Heart left ventricle (tissue), 16 donors: ENCODE data around the gene PPM1K. TPM values are rescaled to one million over a fixed set of nuclear protein-coding genes. Genes with fewer than 3 reads are reported as not detected.

Experiments
- ATAC-seq, 4 donors: fragments of 200-7000 bp; cut with Tn5 transposase; one replicate each; pipeline ENCODE4 v1.9.1; 2020 to 2022; ENCODE audit warnings: moderate library complexity in 4 of 4, mild to moderate bottlenecking in 3 of 4, moderate number of reproducible peaks in 1 of 4
- DNase-seq, 5 donors: peaks; one replicate each; pipeline ENCODE4 v3.0.0-alpha.2; 2020
- H3K27ac ChIP-seq, 12 donors: fragments of 200-600 bp; sonication (generic) in 4 of 12; one replicate each; pipeline versions ENCODE4 v1.5.0 to v1.8.0; 2016 to 2022; ENCODE audit warnings: mild to moderate bottlenecking in 2 of 12
- H3K27me3 ChIP-seq, 9 donors: fragments of 200-600 bp; sonication (generic) in 2 of 9; one replicate each; pipeline versions ENCODE4 v1.5.1 to v1.8.0; 2016 to 2022; ENCODE audit warnings: mild to moderate bottlenecking in 3 of 9
- H3K36me3 ChIP-seq, 9 donors: fragments of 200-600 bp; sonication (generic) in 2 of 9; one replicate each; pipeline versions ENCODE4 v1.5.0 to v1.8.0; 2018 to 2022; ENCODE audit warnings: mild to moderate bottlenecking in 2 of 9
- H3K4me1 ChIP-seq, 12 donors: fragments of 200-600 bp; sonication (generic) in 4 of 12; one replicate each; pipeline versions ENCODE4 v1.5.0 to v1.8.0; 2016 to 2022; ENCODE audit warnings: mild to moderate bottlenecking in 3 of 12
- H3K4me3 ChIP-seq, 12 donors: fragments of 200-600 bp; sonication (generic) in 4 of 12; one replicate each; pipeline versions ENCODE4 v1.5.0 to v1.8.0; 2017 to 2022; ENCODE audit warnings: mild to moderate bottlenecking in 9 of 12, moderate library complexity in 4 of 12
- H3K9me3 ChIP-seq, 12 donors: fragments of 200-600 bp; sonication (generic) in 4 of 12; one replicate each; pipeline versions ENCODE4 v1.5.0 to v1.8.0; 2016 to 2022; ENCODE audit warnings: mild to moderate bottlenecking in 1 of 12
- POLR2A ChIP-seq, 2 donors: fragments of 450-650 bp; IDR thresholded peaks; one replicate each; pipeline ENCODE4 v1.6.1; 2017; ENCODE audit warnings: antibody characterized with exemption in 2 of 2, mild to moderate bottlenecking in 2 of 2, moderate library complexity in 2 of 2
- WGBS, 4 donors: extraction: QIAGEN DNeasy Blood & Tissue Kit in 2 of 4; methylation state at CpG; one replicate each; pipeline versions ENCODE4 v1.1.5 to v1.1.7; 2013 to 2018; 5-methylcytosine and 5-hydroxymethylcytosine counted together
- intact Hi-C, 10 donors: fragments of 100-400 bp; cut with DNase I; formaldehyde crosslinking; loops; one replicate each; pipeline versions ENCODE4 v1.11.1 to v1.14.2; 2022
- polyA plus RNA-seq, 2 donors: library from polyadenylated mRNA; stranded (reverse); fragments of 200-250 nt; gene quantifications; one replicate each; pipeline ENCODE4 v1.2.3, GENCODE V29; 2013
- total RNA-seq, 9 donors: library from RNA; depleted of rRNA in 2 of 9; stranded (reverse); fragments of >200 nt in 2 of 9; fragmentation: NEBNext Ultra II Directional in 3 of 9; extraction: Animal tissue kit (Norgen Biotek cat#: 25700) in 3 of 9; gene quantifications; one replicate each; pipeline versions ENCODE4 v1.1.0 to v1.2.4, GENCODE V29; 2016 to 2023
- TF ChIP-seq, protein P1 (sequence below), 12 donors: fragments of 200-600 bp; sonication (generic) in 4 of 12; IDR thresholded peaks; one replicate each; pipeline versions ENCODE4 v1.5.0 to v1.8.0; 2018 to 2022; ENCODE audit warnings: antibody characterized with exemption in 12 of 12, mild to moderate bottlenecking in 5 of 12
- donor health status: ischemic (EF 13 %, LVEDD 7.1; RV severe dilation, severe dysfunction).
- donor health status: healthy with polysubstance abuse.
- donor health status: DM: no; HTN: yes; CAD: no.
- donor health status: DM: no; HTN: no; CAD: no.
- donor health status: ischemic (EF 25% LVEDD 6.9; RV normal size, moderate dysfunction).
- donor health status: ischemic (EF 25% LVEDD 5.7; RV mildly dilated, moderate dysfunction).
- donor health status: healthy.
- donor health status: DM: yes; HTN: yes; CAD: no.
- donor health status: ischemic (EF 35%, LVEDD 5.7; RV mildly dilated, moderate dysfunction).
- donor health status: nonischemic (EF 11% LVEDD 7.7; RV severe dilation, severe dysfunction).
- donor health status: DM: yes; HTN: yes; CAD: no.
- donor health status: PGD.
- donor health status: ischemic (EF 29% LVEDD 5.4; RV normal size, mild dysfunction).
- donor health status: nonischemic (EF 23%, LVEDD 6.1; RV moderate dilation, normal function).

The PPM1K gene
- total and polyA plus RNA-seq, 11 donors, result 72.8 to 332 (median 235) TPM

DNA sequence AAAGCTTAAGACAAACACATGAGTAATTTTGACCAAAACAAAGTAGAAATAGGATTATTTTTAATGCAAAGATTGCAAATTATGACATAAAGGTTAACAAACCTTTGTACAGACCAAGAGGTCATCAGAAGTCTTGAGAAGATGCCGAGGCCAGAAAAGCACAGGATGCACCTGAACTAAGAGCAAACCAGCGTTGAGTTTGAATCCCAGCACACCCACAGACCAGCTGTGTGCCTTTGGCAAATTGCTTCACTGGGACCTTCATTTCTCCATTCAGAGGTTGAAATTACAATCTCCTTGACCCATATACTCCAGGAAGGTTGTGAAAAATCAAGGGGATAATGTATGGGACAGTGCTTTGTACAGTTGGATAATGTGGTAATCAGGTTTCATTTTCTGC is 56.6 kb downstream of the PPM1K start:
- TF ChIP-seq, protein P1, sequence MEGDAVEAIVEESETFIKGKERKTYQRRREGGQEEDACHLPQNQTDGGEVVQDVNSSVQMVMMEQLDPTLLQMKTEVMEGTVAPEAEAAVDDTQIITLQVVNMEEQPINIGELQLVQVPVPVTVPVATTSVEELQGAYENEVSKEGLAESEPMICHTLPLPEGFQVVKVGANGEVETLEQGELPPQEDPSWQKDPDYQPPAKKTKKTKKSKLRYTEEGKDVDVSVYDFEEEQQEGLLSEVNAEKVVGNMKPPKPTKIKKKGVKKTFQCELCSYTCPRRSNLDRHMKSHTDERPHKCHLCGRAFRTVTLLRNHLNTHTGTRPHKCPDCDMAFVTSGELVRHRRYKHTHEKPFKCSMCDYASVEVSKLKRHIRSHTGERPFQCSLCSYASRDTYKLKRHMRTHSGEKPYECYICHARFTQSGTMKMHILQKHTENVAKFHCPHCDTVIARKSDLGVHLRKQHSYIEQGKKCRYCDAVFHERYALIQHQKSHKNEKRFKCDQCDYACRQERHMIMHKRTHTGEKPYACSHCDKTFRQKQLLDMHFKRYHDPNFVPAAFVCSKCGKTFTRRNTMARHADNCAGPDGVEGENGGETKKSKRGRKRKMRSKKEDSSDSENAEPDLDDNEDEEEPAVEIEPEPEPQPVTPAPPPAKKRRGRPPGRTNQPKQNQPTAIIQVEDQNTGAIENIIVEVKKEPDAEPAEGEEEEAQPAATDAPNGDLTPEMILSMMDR (IDR thresholded peaks at IDR 0.05), result no peak
- TF ChIP-seq POLR2A (IDR thresholded peaks at IDR 0.05), result no peak
- Histone ChIP-seq H3K4me1 (peaks cover 0 to 29% (median 8%) of the 10 kb centered on the region in 12 donors), H3K27ac (no peak overlapping the region), H3K27me3 (no peaks in the 10 kb centered on the region), H3K9me3 (no peaks in the 10 kb centered on the region), H3K4me3 (no peak overlapping the region), H3K36me3 (no peaks in the 10 kb centered on the region)
- WGBS, 4 donors, result 52 to 66% (median 60%) methylated on average over 2 of the region's 2 CpGs
- ATAC-seq, result no peak
- intact Hi-C loops, result loop anchor here in 5 of 10 donors (5.0 to 10.0 kb wide), 3 partner anchors 137 to 147 kb away; partner anchors contain the start of gene HERC6 (in 3 of the 5)
- no peak for DNase-seq

DNA sequence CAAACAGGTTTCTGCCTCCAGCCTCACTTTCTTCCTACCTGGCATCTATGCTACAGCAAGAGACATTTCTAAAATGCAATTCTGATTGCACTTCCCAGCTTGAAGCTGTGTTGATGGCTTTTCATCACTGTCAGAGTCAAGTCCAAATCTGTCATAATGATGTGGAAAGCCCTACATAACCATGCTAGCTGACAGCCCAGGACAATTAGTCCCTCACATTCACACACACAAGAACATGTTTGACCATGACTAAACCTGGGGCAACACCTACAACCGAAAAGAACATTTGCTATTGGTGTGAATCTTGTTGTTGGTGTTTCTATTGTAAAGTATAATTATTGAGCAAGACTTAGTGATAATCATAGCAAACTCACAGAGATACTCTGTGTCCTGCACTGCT is 58.2 kb downstream of the PPM1K start:
- peak in 3 of 4 donors; percentile 54 to 65 (median 62) for ATAC-seq
- no peak overlapping the region for H3K4me3 ChIP-seq
- 41 to 65% (median 56%) methylated on average over 1 of the region's 1 CpG for WGBS, 4 donors

GRCh38 chr4:88225232-88226105 is 58.9 kb downstream of the PPM1K start:
- no peaks in the 10 kb centered on the region for H3K27me3 ChIP-seq
- peak overlapping the region in 2 of 12 donors; percentile 26 to 35 for H3K27ac ChIP-seq
- peak in 3 of 4 donors; percentile 37 to 51 (median 50) for ATAC-seq
- DNase-seq, result no peak
- TF ChIP-seq POLR2A (IDR thresholded peaks at IDR 0.05), result no peak
- TF ChIP-seq, protein P1 (IDR thresholded peaks at IDR 0.05), result no peak
- WGBS, 4 donors, result 30 to 35% (median 34%) methylated on average over 3 of the region's 3 CpGs
- H3K36me3 ChIP-seq, result no peaks in the 10 kb centered on the region
- H3K4me1 ChIP-seq, result peaks cover 0 to 20% (median 5%) of the 10 kb centered on the region in 12 donors
- H3K4me3 ChIP-seq, result no peak overlapping the region
- H3K9me3 ChIP-seq, result no peaks in the 10 kb centered on the region
- intact Hi-C loops, result loop anchor here in 5 of 10 donors (5.0 to 10.0 kb wide), 3 partner anchors 139 to 149 kb away; partner anchors contain the start of gene HERC6 (in 3 of the 5)

More for the DNA sequence above, 58.2 kb downstream of the PPM1K start:
- no peak for DNase-seq
- no peak overlapping the region for H3K27ac ChIP-seq
- TF ChIP-seq, protein P1 (IDR thresholded peaks at IDR 0.05), result no peak
- TF ChIP-seq POLR2A (IDR thresholded peaks at IDR 0.05), result no peak
- H3K4me1 ChIP-seq, result peaks cover 0 to 27% (median 8%) of the 10 kb centered on the region in 12 donors
- no peaks in the 10 kb centered on the region for H3K27me3 ChIP-seq
- no peaks in the 10 kb centered on the region for H3K9me3 ChIP-seq
- H3K36me3 ChIP-seq, result no peaks in the 10 kb centered on the region
- intact Hi-C loops, result loop anchor here in 5 of 10 donors (5.0 to 10.0 kb wide), 3 partner anchors 139 to 149 kb away; partner anchors contain the start of gene HERC6 (in 3 of the 5)

GRCh38 chr4:88223516-88223915 is 60.8 kb downstream of the PPM1K start:
- DNase-seq (no peak), ATAC-seq (no peak)
- Histone ChIP-seq H3K9me3 (no peaks in the 10 kb centered on the region), H3K36me3 (no peaks in the 10 kb centered on the region), H3K4me3 (no peak overlapping the region), H3K27ac (no peak overlapping the region), H3K4me1 (peaks cover 0 to 19% (median 4%) of the 10 kb centered on the region in 12 donors), H3K27me3 (no peaks in the 10 kb centered on the region)
- 64 to 100% (median 95%) methylated on average over 1 of the region's 1 CpG for WGBS, 4 donors
- intact Hi-C loops, result loop anchor here in 7 of 10 donors (5.0 to 10.0 kb wide), 5 partner anchors 141 to 234 kb away; partner anchors contain the start of genes HERC6 (in 5 of the 7) and HERC5 (in 2 of the 7)
- TF ChIP-seq, protein P1 (IDR thresholded peaks at IDR 0.05), result no peak
- TF ChIP-seq POLR2A (IDR thresholded peaks at IDR 0.05), result no peak
